HepG2 (cell line): ENCODE data around the gene STC2. TPM values are rescaled to one million over a fixed set of nuclear protein-coding genes. Genes with fewer than 3 reads are reported as not detected.

Experiments used
- ARNT2 ChIP-seq: sonication (generic); formaldehyde crosslinking; IDR thresholded peaks from 2 replicates; pipeline ENCODE4 v1.8.0; 2022; ENCODE audit warnings: mild to moderate bottlenecking, low read depth, missing genetic modification reagents, moderate library complexity
- ARNTL ChIP-seq: sonication (generic); formaldehyde crosslinking; IDR thresholded peaks from 2 replicates; pipeline ENCODE4 v1.4.0; 2020; ENCODE audit warnings: mild to moderate bottlenecking, missing genetic modification reagents
- CEBPG ChIP-seq: IDR thresholded peaks from 2 replicates; pipeline ENCODE4 v1.6.1; 2016
- FOXK1 ChIP-seq: sonication (generic); formaldehyde crosslinking; IDR thresholded peaks from 2 replicates; pipeline ENCODE4 v1.4.0; 2020; ENCODE audit warnings: low read depth, missing genetic modification reagents, borderline replicate concordance
- MIER2 ChIP-seq: IDR thresholded peaks from 2 replicates; pipeline ENCODE4 v1.6.1; 2016; ENCODE audit warnings: missing biosample characterization, missing genetic modification reagents
- NR2C2 ChIP-seq: sonication (generic); formaldehyde crosslinking; IDR thresholded peaks from 2 replicates; pipeline ENCODE4 v1.4.0; 2020; ENCODE audit warnings: missing genetic modification reagents, mild to moderate bottlenecking, moderate library complexity, borderline replicate concordance
- SIN3A ChIP-seq: IDR thresholded peaks from 2 replicates; pipeline ENCODE4 v1.6.1; 2011; ENCODE audit warnings: low read depth, mild to moderate bottlenecking, control low read depth, low read length, borderline replicate concordance
- SMAD3 ChIP-seq: sonication (generic); formaldehyde crosslinking; IDR thresholded peaks from 2 replicates; pipeline ENCODE4 v1.4.0; 2020; ENCODE audit warnings: missing genetic modification reagents
- STAG1 ChIP-seq: sonication (generic); formaldehyde crosslinking; IDR thresholded peaks from 2 replicates; pipeline ENCODE4 v1.4.0; 2020; ENCODE audit warnings: missing genetic modification reagents
- THYN1 ChIP-seq: sonication (generic); formaldehyde crosslinking; IDR thresholded peaks from 2 replicates; pipeline ENCODE4 v1.8.1; 2023; ENCODE audit warnings: low read depth, mild to moderate bottlenecking, moderate library complexity, missing genetic modification reagents, borderline replicate concordance
- TRIM24 ChIP-seq: sonication (generic); formaldehyde crosslinking; IDR thresholded peaks from 2 replicates; pipeline ENCODE4 v1.8.0; 2022; ENCODE audit warnings: mild to moderate bottlenecking, missing genetic modification reagents
- ZBTB38 ChIP-seq: sonication (generic); formaldehyde crosslinking; IDR thresholded peaks from 2 replicates; pipeline ENCODE4 v1.5.1; 2020; ENCODE audit warnings: mild to moderate bottlenecking, missing genetic modification reagents
- ZFP1 ChIP-seq: IDR thresholded peaks from 2 replicates; pipeline ENCODE4 v1.6.1; 2016
- ZNF225 ChIP-seq: sonication (generic); formaldehyde crosslinking; IDR thresholded peaks from 2 replicates; pipeline ENCODE4 v1.4.0; 2020; ENCODE audit warnings: mild to moderate bottlenecking, missing genetic modification reagents
- ZNF672 ChIP-seq: sonication (generic); formaldehyde crosslinking; IDR thresholded peaks from 2 replicates; pipeline ENCODE4 v1.8.1; 2022; ENCODE audit warnings: missing genetic modification reagents
- ZNF75D ChIP-seq: sonication (generic); formaldehyde crosslinking; IDR thresholded peaks from 2 replicates; pipeline ENCODE4 v1.8.1; 2023; ENCODE audit warnings: missing genetic modification reagents, mild to moderate bottlenecking, borderline replicate concordance
- ZSCAN25 ChIP-seq: sonication (generic); formaldehyde crosslinking; IDR thresholded peaks from 2 replicates; pipeline ENCODE4 v1.8.0; 2022; ENCODE audit warnings: mild to moderate bottlenecking, missing genetic modification reagents
- polyA plus RNA-seq, 8 experiments: library from polyadenylated mRNA; depleted of rRNA in 3 of 8; stranded (reverse) in 7 of 8; unstranded in 1 of 8; fragments of >200 nt; fragmentation: Illumina TruSeq in 4 of 8; extraction: Trizol in 4 of 8; gene quantifications; 2 replicates each; pipeline versions ENCODE4 v1.2.1 to v1.2.3, GENCODE V29; 2011 to 2016; ENCODE audit warnings: low read depth in 4 of 8, missing spikeins in 1 of 8, mixed read lengths in 1 of 8; ENCODE audit not compliant: insufficient read depth in 1 of 8
- total RNA-seq, 5 experiments: library from RNA; depleted of rRNA; stranded (reverse); fragments of >200 nt; fragmentation: Illumina TruSeq; extraction: Trizol; gene quantifications; 2 replicates each; pipeline ENCODE4 v1.2.3, GENCODE V29; 2016; ENCODE audit warnings: low read depth in 1 of 5
- TF ChIP-seq, protein P1 (sequence below): fragments of 450-650 bp; IDR thresholded peaks from 2 replicates; pipeline ENCODE4 v1.6.1; 2016
- TF ChIP-seq, protein P2 (sequence below): sonication (generic); formaldehyde crosslinking; IDR thresholded peaks from 2 replicates; pipeline ENCODE4 v1.4.0; 2020; ENCODE audit warnings: mild to moderate bottlenecking, missing genetic modification reagents
- TF ChIP-seq, protein P3 (sequence below): sonication (generic); formaldehyde crosslinking; IDR thresholded peaks from 2 replicates; pipeline ENCODE4 v1.4.0; 2020; ENCODE audit warnings: missing genetic modification reagents, borderline replicate concordance
- TF ChIP-seq, protein P4 (sequence below), 2 experiments: fragments of 450-650 bp in 1 of 2; sonication (generic) in 1 of 2; formaldehyde crosslinking; IDR thresholded peaks; 2 replicates each; pipeline versions ENCODE4 v1.5.0 to v1.8.0; 2020 to 2022; ENCODE audit warnings: mild to moderate bottlenecking in 1 of 2, missing genetic modification reagents in 1 of 2
- TF ChIP-seq, protein P5 (sequence below): sonication (generic); formaldehyde crosslinking; IDR thresholded peaks from 2 replicates; pipeline ENCODE4 v1.4.0; 2020; ENCODE audit warnings: low read depth, mild to moderate bottlenecking, missing genetic modification reagents

Gene STC2
- total and polyA plus RNA-seq, 2 of the 13 experiments (the other 11 are each of a cell fraction or from before 2014, with no cell fraction given), result 27.1 to 69.2 TPM

DNA sequence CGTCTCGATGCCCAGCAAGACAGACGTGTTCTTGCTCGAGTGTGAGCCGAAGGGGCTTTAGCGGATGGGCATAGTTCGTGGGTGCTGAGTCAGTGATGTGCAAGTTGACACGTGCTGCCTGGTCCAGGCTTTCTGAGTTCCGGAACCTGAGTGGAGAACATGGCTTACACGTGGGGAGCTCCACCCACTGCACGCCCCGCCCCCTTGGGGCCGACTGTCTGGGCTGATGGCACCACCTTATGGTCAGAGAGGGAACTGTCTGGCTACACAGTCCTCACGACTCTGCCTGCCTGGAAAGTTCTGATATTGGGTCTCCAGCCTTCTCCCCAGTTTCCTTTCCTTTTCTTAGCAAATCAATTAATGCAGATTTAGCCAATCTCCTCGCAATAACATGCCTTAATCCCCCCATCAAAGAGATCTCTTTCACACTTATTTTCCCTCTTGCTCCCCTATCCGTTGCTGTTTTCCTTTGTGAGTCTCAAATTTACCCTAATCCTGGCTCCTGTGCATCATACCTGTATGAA is 3.8 kb upstream of the STC2 start (continued):
- peak; percentile 90 for TF ChIP-seq ARNTL
- no peak for TF ChIP-seq NR2C2
- no peak for TF ChIP-seq TRIM24 (CRISPR knock-in tag)
- TF ChIP-seq, protein P1, sequence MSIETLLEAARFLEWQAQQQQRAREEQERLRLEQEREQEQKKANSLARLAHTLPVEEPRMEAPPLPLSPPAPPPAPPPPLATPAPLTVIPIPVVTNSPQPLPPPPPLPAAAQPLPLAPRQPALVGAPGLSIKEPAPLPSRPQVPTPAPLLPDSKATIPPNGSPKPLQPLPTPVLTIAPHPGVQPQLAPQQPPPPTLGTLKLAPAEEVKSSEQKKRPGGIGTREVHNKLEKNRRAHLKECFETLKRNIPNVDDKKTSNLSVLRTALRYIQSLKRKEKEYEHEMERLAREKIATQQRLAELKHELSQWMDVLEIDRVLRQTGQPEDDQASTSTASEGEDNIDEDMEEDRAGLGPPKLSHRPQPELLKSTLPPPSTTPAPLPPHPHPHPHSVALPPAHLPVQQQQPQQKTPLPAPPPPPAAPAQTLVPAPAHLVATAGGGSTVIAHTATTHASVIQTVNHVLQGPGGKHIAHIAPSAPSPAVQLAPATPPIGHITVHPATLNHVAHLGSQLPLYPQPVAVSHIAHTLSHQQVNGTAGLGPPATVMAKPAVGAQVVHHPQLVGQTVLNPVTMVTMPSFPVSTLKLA, result peak; percentile 83
- peak; percentile 55; the same call in 1 of the 2 replicates for TF ChIP-seq FOXK1 (CRISPR knock-in tag)
- no peak for TF ChIP-seq MIER2 (CRISPR knock-in tag)
- no peak for TF ChIP-seq ZFP1
- peak; percentile 21; the same call in 1 of the 2 replicates for TF ChIP-seq CEBPG (CRISPR knock-in tag)
- TF ChIP-seq STAG1 (CRISPR knock-in tag), result peak; percentile 97
- TF ChIP-seq SIN3A, result peak; percentile 64; the same call in 1 of the 2 replicates
- 0 out of 2 replicates have a peak, but pooled peaks have one; percentile 34 for TF ChIP-seq ZNF225
- TF ChIP-seq ZNF75D (CRISPR knock-in tag), result no peak
- TF ChIP-seq SMAD3 (CRISPR knock-in tag), result peak; percentile 64; the same call in 1 of the 2 replicates
- TF ChIP-seq ZBTB38 (CRISPR knock-in tag), result peak; percentile 90
- no peak for TF ChIP-seq ZSCAN25 (CRISPR knock-in tag)
- TF ChIP-seq THYN1 (CRISPR knock-in tag), result no peak
- TF ChIP-seq, protein P2, sequence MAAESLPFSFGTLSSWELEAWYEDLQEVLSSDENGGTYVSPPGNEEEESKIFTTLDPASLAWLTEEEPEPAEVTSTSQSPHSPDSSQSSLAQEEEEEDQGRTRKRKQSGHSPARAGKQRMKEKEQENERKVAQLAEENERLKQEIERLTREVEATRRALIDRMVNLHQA, result no peak
- TF ChIP-seq, protein P3, sequence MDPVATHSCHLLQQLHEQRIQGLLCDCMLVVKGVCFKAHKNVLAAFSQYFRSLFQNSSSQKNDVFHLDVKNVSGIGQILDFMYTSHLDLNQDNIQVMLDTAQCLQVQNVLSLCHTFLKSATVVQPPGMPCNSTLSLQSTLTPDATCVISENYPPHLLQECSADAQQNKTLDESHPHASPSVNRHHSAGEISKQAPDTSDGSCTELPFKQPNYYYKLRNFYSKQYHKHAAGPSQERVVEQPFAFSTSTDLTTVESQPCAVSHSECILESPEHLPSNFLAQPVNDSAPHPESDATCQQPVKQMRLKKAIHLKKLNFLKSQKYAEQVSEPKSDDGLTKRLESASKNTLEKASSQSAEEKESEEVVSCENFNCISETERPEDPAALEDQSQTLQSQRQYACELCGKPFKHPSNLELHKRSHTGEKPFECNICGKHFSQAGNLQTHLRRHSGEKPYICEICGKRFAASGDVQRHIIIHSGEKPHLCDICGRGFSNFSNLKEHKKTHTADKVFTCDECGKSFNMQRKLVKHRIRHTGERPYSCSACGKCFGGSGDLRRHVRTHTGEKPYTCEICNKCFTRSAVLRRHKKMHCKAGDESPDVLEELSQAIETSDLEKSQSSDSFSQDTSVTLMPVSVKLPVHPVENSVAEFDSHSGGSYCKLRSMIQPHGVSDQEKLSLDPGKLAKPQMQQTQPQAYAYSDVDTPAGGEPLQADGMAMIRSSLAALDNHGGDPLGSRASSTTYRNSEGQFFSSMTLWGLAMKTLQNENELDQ, result no peak
- TF ChIP-seq ZNF672 (CRISPR knock-in tag), result no peak
- TF ChIP-seq, protein P4, sequence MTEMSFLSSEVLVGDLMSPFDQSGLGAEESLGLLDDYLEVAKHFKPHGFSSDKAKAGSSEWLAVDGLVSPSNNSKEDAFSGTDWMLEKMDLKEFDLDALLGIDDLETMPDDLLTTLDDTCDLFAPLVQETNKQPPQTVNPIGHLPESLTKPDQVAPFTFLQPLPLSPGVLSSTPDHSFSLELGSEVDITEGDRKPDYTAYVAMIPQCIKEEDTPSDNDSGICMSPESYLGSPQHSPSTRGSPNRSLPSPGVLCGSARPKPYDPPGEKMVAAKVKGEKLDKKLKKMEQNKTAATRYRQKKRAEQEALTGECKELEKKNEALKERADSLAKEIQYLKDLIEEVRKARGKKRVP (CRISPR knock-in tag; IDR thresholded peaks at IDR 0.05), result peak in 1 of 2 experiments; percentile 38; a peak in 1 of 4 replicates
- TF ChIP-seq, protein P5, sequence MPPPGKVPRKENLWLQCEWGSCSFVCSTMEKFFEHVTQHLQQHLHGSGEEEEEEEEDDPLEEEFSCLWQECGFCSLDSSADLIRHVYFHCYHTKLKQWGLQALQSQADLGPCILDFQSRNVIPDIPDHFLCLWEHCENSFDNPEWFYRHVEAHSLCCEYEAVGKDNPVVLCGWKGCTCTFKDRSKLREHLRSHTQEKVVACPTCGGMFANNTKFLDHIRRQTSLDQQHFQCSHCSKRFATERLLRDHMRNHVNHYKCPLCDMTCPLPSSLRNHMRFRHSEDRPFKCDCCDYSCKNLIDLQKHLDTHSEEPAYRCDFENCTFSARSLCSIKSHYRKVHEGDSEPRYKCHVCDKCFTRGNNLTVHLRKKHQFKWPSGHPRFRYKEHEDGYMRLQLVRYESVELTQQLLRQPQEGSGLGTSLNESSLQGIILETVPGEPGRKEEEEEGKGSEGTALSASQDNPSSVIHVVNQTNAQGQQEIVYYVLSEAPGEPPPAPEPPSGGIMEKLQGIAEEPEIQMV (CRISPR knock-in tag), result peak; percentile 28; the same call in 1 of the 2 replicates
- no peak; the same call in 1 of the 2 replicates for TF ChIP-seq ARNT2
